Hepatocyte (in vitro differentiated cells): Measurements from ENCODE around the gene CLMP.

Source experiments
- CTCF ChIP-seq: fragments of 200-600 bp; sonication (generic); IDR thresholded peaks from 2 replicates; pipeline ENCODE4 v1.5.1; 2016; ENCODE audit warnings: antibody characterized with exemption, mild to moderate bottlenecking; ENCODE audit not compliant: poor library complexity
- EZH2 ChIP-seq: fragments of 200-600 bp; sonication (generic); IDR thresholded peaks from 2 replicates; pipeline ENCODE4 v1.6.1; 2016; ENCODE audit warnings: antibody characterized with exemption, mild to moderate bottlenecking, borderline replicate concordance
- EZH2phosphoT487 ChIP-seq: fragments of 200-600 bp; sonication (generic); IDR thresholded peaks from one replicate; pipeline ENCODE4 v1.6.1; 2018; ENCODE audit warnings: antibody characterized with exemption, mild to moderate bottlenecking, low read depth, moderate library complexity; ENCODE audit not compliant: unreplicated experiment, severe bottlenecking

GRCh38 chr11:123084454-123084853 lies 110.6 kb downstream of the CLMP start:
- no peak for TF ChIP-seq CTCF
- TF ChIP-seq EZH2: no peak
- TF ChIP-seq EZH2phosphoT487: no peak
